ENCODE measurements around the gene DDX41.

The DDX41 gene

GRCh38 chr5:177526191-177526590 lies 9.4 kb upstream of the DDX41 start:
- H3K4me3 ChIP-seq (replicated peaks; ENCODE audit: insufficient read depth, low read length) = no peak overlapping the region
- DNase-seq (ENCODE audit: low read depth in 1 of 2, low spot score in 1 of 2) = no peak
- H3K27me3 ChIP-seq (ENCODE audit: insufficient read depth, poor library complexity, severe bottlenecking) = no peaks in the 10 kb centered on the region
- no peak overlapping the region for H3K27ac ChIP-seq (replicated peaks)
- TF ChIP-seq REST (IDR thresholded peaks at IDR 0.05; ENCODE audit: insufficient replicate concordance, low read depth) (no peak), CTCF (IDR thresholded peaks at IDR 0.05; ENCODE audit: insufficient read depth, low read length) (no peak), POLR2AphosphoS5 (IDR thresholded peaks at IDR 0.05; ENCODE audit: low read depth) (no peak), SPI1 (IDR thresholded peaks at IDR 0.05; ENCODE audit: borderline replicate concordance, low read depth) (no peak), GABPA (IDR thresholded peaks at IDR 0.05; ENCODE audit: low read depth) (no peak)

GRCh38 chr5:177524941-177525655 lies 8.3 kb upstream of the DDX41 start:
- Histone ChIP-seq H3K4me3 (replicated peaks; ENCODE audit: insufficient read depth, low read length) (no peak overlapping the region), H3K27me3 (ENCODE audit: insufficient read depth, poor library complexity, severe bottlenecking) (no peaks in the 10 kb centered on the region), H3K27ac (replicated peaks) (no peak overlapping the region)
- TF ChIP-seq POLR2AphosphoS5 (IDR thresholded peaks at IDR 0.05; ENCODE audit: low read depth) (no peak), GABPA (IDR thresholded peaks at IDR 0.05; ENCODE audit: low read depth) (no peak), REST (IDR thresholded peaks at IDR 0.05; ENCODE audit: insufficient replicate concordance, low read depth) (no peak)
- no peak for DNase-seq (ENCODE audit: low read depth in 1 of 2, low spot score in 1 of 2)

- Histone ChIP-seq H3K27me3 (ENCODE audit: insufficient read depth, poor library complexity, severe bottlenecking) (no peaks in the 10 kb centered on the region), H3K4me3 (replicated peaks; ENCODE audit: insufficient read depth, low read length) (no peak overlapping the region), H3K27ac (replicated peaks) (no peak overlapping the region)
- DNase-seq (ENCODE audit: low read depth in 1 of 2, low spot score in 1 of 2) = no peak
- no peak for TF ChIP-seq REST (IDR thresholded peaks at IDR 0.05; ENCODE audit: insufficient replicate concordance, low read depth)
- TF ChIP-seq SPI1 (IDR thresholded peaks at IDR 0.05; ENCODE audit: borderline replicate concordance, low read depth) = no peak
These were observed 7.8 kb upstream of the DDX41 start for GRCh38 chr5:177524539-177524900.

GRCh38 chr5:177523711-177524538 lies 7.2 kb upstream of the DDX41 start:
- DNase-seq (ENCODE audit: low read depth in 1 of 2, low spot score in 1 of 2) = no peak

More at GRCh38 chr5:177523711-177524538, 7.2 kb upstream of the DDX41 start:
- Histone ChIP-seq H3K27ac (replicated peaks) (no peak overlapping the region), H3K27me3 (ENCODE audit: insufficient read depth, poor library complexity, severe bottlenecking) (no peaks in the 10 kb centered on the region), H3K4me3 (replicated peaks; ENCODE audit: insufficient read depth, low read length) (no peak overlapping the region)
- TF ChIP-seq CTCF (IDR thresholded peaks at IDR 0.05; ENCODE audit: insufficient read depth, low read length) (no peak), GABPA (IDR thresholded peaks at IDR 0.05; ENCODE audit: low read depth) (no peak), POLR2AphosphoS5 (IDR thresholded peaks at IDR 0.05; ENCODE audit: low read depth) (no peak), REST (IDR thresholded peaks at IDR 0.05; ENCODE audit: insufficient replicate concordance, low read depth) (no peak), SPI1 (IDR thresholded peaks at IDR 0.05; ENCODE audit: borderline replicate concordance, low read depth) (no peak)
